Measurements from ENCODE around the gene FBN2.

FBN2 gene

GRCh38 chr5:128300181-128300580 lies 237.9 kb downstream of the FBN2 start:
- no peak for DNase-seq (ENCODE audit: extremely low spot score)
- POLR2A ChIA-PET, result no interaction called here
- CTCF ChIA-PET, result no interaction called here

GRCh38 chr5:128290152-128290858 lies 247.7 kb downstream of the FBN2 start:
- POLR2A ChIA-PET, result no interaction called here
- CTCF ChIA-PET, result interaction anchor here (1.3 to 1.5 kb wide), 2 partner anchors 10 to 60 kb away, joined by 4 read pairs; no protein-coding TSS in a partner anchor

More at GRCh38 chr5:128300181-128300580, 237.9 kb downstream of the FBN2 start:
- no peak for TF ChIP-seq CTCF (IDR thresholded peaks at IDR 0.05; ENCODE audit: control extremely low read depth, extremely low read depth, low read depth, missing control alignments)

GRCh38 chr5:128287740-128288139 lies 250.3 kb downstream of the FBN2 start:
- POLR2A ChIA-PET, result no interaction called here
- DNase-seq (ENCODE audit: extremely low spot score), result no peak
- CTCF ChIA-PET, result no interaction called here
- TF ChIP-seq CTCF (IDR thresholded peaks at IDR 0.05; ENCODE audit: control extremely low read depth, extremely low read depth, low read depth, missing control alignments), result no peak

More at GRCh38 chr5:128290152-128290858, 247.7 kb downstream of the FBN2 start:
- no peak for TF ChIP-seq CTCF (IDR thresholded peaks at IDR 0.05; ENCODE audit: control extremely low read depth, extremely low read depth, low read depth, missing control alignments)
- DNase-seq (ENCODE audit: extremely low spot score), result no peak

GRCh38 chr5:128284236-128284635 lies 253.8 kb downstream of the FBN2 start:
- ChIA-PET CTCF (interaction anchor here (1.2 kb wide), 1 partner anchor 26 kb away, joined by 3 read pairs; no protein-coding TSS in a partner anchor), POLR2A (no interaction called here)
- no peak for TF ChIP-seq CTCF (IDR thresholded peaks at IDR 0.05; ENCODE audit: control extremely low read depth, extremely low read depth, low read depth, missing control alignments)
- DNase-seq (ENCODE audit: extremely low spot score), result no peak

- ChIA-PET POLR2A (no interaction called here), CTCF (no interaction called here)
- TF ChIP-seq CTCF (IDR thresholded peaks at IDR 0.05; ENCODE audit: control extremely low read depth, extremely low read depth, low read depth, missing control alignments), result no peak
- DNase-seq (ENCODE audit: extremely low spot score), result no peak
Measured at GRCh38 chr5:128279345-128279744, 258.7 kb downstream of the FBN2 start.

- no peak for TF ChIP-seq CTCF (IDR thresholded peaks at IDR 0.05; ENCODE audit: control extremely low read depth, extremely low read depth, low read depth, missing control alignments)
- no peak for DNase-seq (ENCODE audit: extremely low spot score)
- ChIA-PET CTCF (no interaction called here), POLR2A (no interaction called here)
Measured at GRCh38 chr5:128276537-128277216, 261.4 kb downstream of the FBN2 start.

All from GM10248 (cell line).